ENCODE measurements around the gene MINDY1.
A peak's percentile ranks its signal among the peaks of the same experiment; 100 is the strongest.

MINDY1 gene

DNA sequence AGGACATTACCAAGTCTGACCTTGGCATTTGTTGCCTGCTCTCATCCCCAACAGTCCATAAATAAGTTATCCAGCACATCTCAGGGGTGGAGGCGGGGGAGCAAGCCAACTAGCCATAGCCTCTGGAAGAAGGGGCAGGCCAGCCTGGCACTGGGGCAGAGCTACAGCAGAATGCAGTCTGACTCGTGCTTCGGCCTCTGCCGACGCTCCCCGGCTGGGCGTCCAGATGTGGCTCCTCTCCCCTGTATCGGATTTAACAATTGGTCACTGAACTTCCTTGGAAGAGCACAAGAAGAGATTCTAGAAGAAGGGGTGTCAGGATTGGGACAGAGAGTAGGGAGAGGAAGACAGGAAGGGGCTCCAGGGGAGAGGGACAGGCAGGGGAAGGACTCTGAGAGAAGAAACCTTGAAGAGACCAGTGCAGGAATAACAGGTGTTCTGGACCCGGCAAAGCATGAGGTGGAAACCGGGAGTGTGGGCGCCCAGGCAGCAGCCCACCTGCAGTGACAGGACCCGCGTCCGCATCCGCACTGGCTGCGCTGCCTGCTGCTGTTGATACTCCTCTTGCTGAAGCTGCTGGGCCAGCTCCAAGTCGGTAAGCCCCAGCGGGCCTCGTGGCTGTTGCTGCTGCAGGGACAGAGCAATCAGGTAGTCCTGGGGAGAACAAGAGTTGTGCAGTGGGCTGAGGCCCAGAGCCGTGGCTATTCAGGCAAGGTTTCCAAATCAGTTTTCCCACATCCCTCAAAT lies 9.4 kb downstream of the MINDY1 start:
- TF ChIP-seq, protein P1, sequence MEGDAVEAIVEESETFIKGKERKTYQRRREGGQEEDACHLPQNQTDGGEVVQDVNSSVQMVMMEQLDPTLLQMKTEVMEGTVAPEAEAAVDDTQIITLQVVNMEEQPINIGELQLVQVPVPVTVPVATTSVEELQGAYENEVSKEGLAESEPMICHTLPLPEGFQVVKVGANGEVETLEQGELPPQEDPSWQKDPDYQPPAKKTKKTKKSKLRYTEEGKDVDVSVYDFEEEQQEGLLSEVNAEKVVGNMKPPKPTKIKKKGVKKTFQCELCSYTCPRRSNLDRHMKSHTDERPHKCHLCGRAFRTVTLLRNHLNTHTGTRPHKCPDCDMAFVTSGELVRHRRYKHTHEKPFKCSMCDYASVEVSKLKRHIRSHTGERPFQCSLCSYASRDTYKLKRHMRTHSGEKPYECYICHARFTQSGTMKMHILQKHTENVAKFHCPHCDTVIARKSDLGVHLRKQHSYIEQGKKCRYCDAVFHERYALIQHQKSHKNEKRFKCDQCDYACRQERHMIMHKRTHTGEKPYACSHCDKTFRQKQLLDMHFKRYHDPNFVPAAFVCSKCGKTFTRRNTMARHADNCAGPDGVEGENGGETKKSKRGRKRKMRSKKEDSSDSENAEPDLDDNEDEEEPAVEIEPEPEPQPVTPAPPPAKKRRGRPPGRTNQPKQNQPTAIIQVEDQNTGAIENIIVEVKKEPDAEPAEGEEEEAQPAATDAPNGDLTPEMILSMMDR (IDR thresholded peaks at IDR 0.05; ENCODE audit: extremely low read depth, missing control alignments), result no peak
- no peak for DNase-seq (ENCODE audit: low spot score)

DNA sequence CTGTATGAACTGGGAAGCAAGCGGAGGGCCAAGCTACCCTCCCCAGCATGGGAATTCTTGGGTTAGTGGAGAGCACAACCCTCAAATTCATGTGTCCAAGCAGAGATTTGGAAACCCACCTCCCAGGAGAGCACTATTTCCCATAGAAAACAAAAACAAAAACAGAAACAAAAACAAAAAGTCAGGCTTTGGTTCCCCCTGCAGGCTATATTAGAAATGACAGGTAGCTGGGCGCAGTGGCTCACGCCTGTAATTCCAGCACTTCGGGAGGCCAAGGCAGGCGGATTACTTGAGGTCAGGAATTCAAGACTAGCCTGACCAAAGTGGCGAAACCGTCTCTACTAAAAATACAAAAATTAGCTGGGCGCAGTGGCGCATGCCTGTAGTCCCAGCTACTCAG lies 10.8 kb downstream of the MINDY1 start:
- TF ChIP-seq, protein P1 (IDR thresholded peaks at IDR 0.05; ENCODE audit: extremely low read depth, missing control alignments), result peak; percentile 65
- no peak for DNase-seq (ENCODE audit: low spot score)

DNA sequence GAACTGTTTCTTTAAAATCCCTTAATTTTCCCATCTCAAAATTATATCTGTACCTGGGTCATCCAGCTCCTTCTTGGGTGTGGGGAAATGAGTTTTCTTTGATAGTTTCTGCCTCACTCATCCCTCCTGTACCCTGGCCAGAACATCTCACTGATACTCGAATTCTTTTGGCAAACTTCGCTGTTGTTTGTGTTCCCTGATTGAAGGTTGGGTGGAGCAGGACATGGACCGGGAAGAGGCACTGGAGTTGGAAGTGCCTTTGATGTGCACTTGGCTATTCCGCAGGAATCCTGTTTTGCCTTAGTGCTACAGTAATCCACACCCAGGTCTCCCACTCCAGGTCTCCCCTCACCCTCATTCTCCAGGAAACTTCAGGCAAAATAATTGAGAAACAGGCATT lies 11.2 kb downstream of the MINDY1 start:
- TF ChIP-seq, protein P1 (IDR thresholded peaks at IDR 0.05; ENCODE audit: extremely low read depth, missing control alignments), result no peak
- DNase-seq (ENCODE audit: low spot score), result no peak

GRCh38 chr1:150994248-150994647 lies 12.5 kb downstream of the MINDY1 start:
- DNase-seq (ENCODE audit: low spot score), result no peak
- TF ChIP-seq, protein P1 (IDR thresholded peaks at IDR 0.05; ENCODE audit: extremely low read depth, missing control alignments), result no peak

DNA sequence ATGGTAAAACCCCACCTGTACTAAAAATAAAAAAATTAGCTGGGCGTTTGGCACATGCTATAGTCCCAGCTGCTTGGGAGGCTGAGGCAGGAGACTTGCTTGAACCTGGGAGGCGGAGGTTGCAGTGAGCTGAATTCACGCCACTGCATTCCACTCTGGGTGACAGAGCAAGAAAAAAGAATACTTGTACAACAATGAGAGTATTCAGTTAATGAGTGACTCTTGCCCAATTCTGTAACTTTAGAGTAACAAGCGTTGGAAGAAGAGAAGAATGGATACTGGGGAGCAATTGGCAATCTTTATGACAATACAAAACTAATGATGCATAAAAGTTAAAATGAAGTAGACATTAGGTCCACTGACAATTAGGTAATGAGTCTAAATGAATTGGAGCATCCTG lies 14.1 kb downstream of the MINDY1 start:
- TF ChIP-seq, protein P1 (IDR thresholded peaks at IDR 0.05; ENCODE audit: extremely low read depth, missing control alignments), result no peak
- no peak for DNase-seq (ENCODE audit: low spot score)

DNA sequence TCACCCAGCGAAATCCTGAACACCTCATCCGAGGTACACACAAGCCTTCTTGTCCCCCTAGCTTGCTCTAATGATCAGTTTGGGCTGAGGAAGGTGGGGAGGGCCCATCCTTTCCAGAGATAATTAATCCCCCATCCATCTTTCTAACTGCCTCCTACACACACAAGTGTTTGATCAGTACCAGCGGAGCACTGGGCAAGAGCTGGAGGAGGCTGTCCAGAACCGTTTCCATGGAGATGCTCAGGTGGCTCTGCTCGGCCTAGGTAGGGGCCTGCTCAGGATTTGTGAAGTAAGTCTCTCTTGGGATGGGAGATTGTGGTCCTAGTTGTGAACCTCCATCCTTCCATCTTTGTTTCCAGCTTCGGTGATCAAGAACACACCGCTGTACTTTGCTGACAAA lies 18.8 kb downstream of the MINDY1 start:
- no peak for DNase-seq (ENCODE audit: low spot score)
- TF ChIP-seq, protein P1 (IDR thresholded peaks at IDR 0.05; ENCODE audit: extremely low read depth, missing control alignments), result no peak

DNA sequence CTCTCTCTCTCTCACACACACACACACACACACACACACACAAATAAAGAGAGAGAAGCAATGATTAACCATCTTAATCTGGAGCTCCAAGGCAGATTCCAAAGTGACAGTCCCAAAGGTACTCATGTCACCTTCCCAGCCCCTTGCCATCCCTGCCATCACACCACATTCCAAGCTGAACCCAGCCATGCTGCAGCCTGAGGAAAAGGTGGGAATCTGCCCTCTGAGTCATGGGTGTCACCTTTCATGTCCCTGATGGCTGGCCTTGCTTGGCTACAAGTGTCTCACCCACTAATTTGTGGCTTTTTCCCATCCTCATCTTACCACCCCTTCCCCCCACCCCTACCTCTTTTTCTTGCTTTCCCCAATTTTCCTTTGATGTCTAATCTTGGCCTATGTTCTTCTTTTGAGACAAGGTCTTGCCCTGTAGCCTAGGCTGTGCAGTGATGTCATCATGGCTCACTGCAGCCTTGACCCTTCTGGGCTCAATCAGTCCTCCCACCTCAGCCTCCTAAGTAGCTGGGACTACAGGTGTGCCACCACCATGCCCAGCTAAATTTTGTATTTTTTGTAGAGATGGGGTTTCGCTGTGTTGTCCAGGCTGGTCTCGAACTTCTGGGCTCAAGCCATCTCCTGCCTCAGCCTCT lies 21.4 kb downstream of the MINDY1 start:
- TF ChIP-seq, protein P1 (IDR thresholded peaks at IDR 0.05; ENCODE audit: extremely low read depth, missing control alignments), result no peak
- no peak for DNase-seq (ENCODE audit: low spot score)
